ENCODE results near the gene DDX31. TPM values are rescaled to one million over a fixed set of nuclear protein-coding genes. Genes with fewer than 3 reads are reported as not detected.

The DDX31 gene
- total RNA-seq, 2 donors from 2014 or later: 8.6 to 15.6 TPM

GRCh38 chr9:132586830-132587591 is 82.8 kb downstream of the DDX31 start:
- H3K27me3 ChIP-seq: peaks cover 0 to 67% of the 10 kb centered on the region in 2 donors
- H3K4me1 ChIP-seq: peaks cover 7% of the 10 kb centered on the region
- no peak overlapping the region for H3K27ac ChIP-seq
- WGBS, 2 donors: 4% methylated on average over 35 to 73 of the region's 74 CpGs
- intact Hi-C loops (cut with DNase I): no loop called here
- DNase-seq (no peak), ATAC-seq (no peak)
- H3K9me3 ChIP-seq: no peaks in the 10 kb centered on the region
- no peak for TF ChIP-seq POLR2A (IDR thresholded peaks at IDR 0.05)
- no peak for TF ChIP-seq CTCF (IDR thresholded peaks at IDR 0.05)
- no peaks in the 10 kb centered on the region for H3K36me3 ChIP-seq (replicated peaks in 1 of 2; ENCODE audit: insufficient read depth in 1 of 2, low read depth in 2 of 2)
- no peak overlapping the region for H3K4me3 ChIP-seq

DNA sequence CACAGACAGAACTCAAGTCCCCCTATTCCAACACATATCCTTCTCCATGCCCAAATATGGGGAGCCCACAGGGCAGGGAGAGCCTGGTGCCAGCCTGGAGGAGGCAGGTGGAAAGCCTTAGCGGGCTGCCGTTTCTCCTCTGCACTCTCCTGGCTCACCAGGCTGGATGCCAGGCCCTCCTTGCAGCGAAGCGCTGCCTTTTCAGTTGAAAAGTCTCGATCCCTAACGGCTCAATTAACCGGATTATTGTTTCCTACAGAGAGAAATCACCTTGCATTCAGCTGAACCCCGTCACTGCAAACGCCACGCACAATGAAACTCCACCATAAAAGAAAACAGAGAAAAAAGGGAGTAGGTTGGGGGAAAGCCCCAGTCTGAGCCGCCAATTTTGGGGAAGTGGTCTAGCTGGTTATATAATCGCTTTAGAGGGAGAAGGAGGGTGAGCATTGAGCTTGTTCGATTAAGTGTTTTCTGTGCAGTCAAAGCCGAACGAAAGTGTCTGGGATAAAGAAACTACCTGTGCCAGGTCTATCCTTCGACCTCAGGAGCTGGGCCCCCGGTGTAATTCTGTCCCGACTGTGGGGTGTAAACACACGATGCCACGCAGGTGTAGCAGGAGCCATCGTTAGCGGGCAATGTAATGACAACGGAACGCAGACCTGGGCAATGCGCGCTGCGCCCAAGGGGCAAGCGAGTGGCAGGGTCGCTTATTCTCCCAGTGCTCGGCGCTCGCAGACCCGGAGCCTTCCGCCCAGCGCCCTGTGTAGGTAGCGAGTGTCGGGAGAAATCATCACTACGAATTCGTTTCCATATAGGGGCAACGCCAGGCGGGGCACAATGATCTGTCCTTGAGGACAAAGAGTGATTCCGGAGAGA is 83.6 kb downstream of the DDX31 start:
- peaks cover 0 to 68% of the 10 kb centered on the region in 2 donors for H3K27me3 ChIP-seq
- H3K36me3 ChIP-seq (replicated peaks in 1 of 2; ENCODE audit: insufficient read depth in 1 of 2, low read depth in 2 of 2): no peaks in the 10 kb centered on the region
- H3K9me3 ChIP-seq: no peaks in the 10 kb centered on the region
- ATAC-seq (no peak), DNase-seq (no peak)
- intact Hi-C loops (cut with DNase I): no loop called here
- H3K4me1 ChIP-seq: peaks cover 12% of the 10 kb centered on the region
- no peak overlapping the region for H3K27ac ChIP-seq
- TF ChIP-seq POLR2A (IDR thresholded peaks at IDR 0.05) (no peak), CTCF (IDR thresholded peaks at IDR 0.05) (no peak)
- H3K4me3 ChIP-seq: no peak overlapping the region
- 6 to 12% methylated on average over 35 to 42 of the region's 42 CpGs for WGBS, 2 donors

GRCh38 chr9:132584601-132585560 is 84.9 kb downstream of the DDX31 start:
- peaks cover 5% of the 10 kb centered on the region for H3K4me1 ChIP-seq
- DNase-seq (no peak), ATAC-seq (no peak)
- H3K36me3 ChIP-seq (replicated peaks in 1 of 2; ENCODE audit: insufficient read depth in 1 of 2, low read depth in 2 of 2): no peaks in the 10 kb centered on the region
- intact Hi-C loops (cut with DNase I): no loop called here
- H3K4me3 ChIP-seq: no peak overlapping the region
- peaks cover 0 to 73% of the 10 kb centered on the region in 2 donors for H3K27me3 ChIP-seq
- 10 to 15% methylated on average over 29 to 30 of the region's 30 CpGs for WGBS, 2 donors
- H3K9me3 ChIP-seq: no peaks in the 10 kb centered on the region
- no peak for TF ChIP-seq POLR2A (IDR thresholded peaks at IDR 0.05)
- TF ChIP-seq CTCF (IDR thresholded peaks at IDR 0.05): no peak
- H3K27ac ChIP-seq: no peak overlapping the region

- no peaks in the 10 kb centered on the region for H3K9me3 ChIP-seq
- no peak overlapping the region for H3K4me3 ChIP-seq
- WGBS, 2 donors: 4 to 8% methylated on average over 8 of the region's 8 CpGs
- DNase-seq: no peak
- intact Hi-C loops (cut with DNase I): no loop called here
- ATAC-seq: no peak
- peaks cover 5% of the 10 kb centered on the region for H3K4me1 ChIP-seq
- no peak for TF ChIP-seq POLR2A (IDR thresholded peaks at IDR 0.05)
- TF ChIP-seq CTCF (IDR thresholded peaks at IDR 0.05): no peak
- peaks cover 0 to 73% of the 10 kb centered on the region in 2 donors for H3K27me3 ChIP-seq
- H3K27ac ChIP-seq: no peak overlapping the region
- no peaks in the 10 kb centered on the region for H3K36me3 ChIP-seq (replicated peaks in 1 of 2; ENCODE audit: insufficient read depth in 1 of 2, low read depth in 2 of 2)
These were observed 86.0 kb downstream of the DDX31 start for GRCh38 chr9:132583584-132584304.

Measured in body of pancreas (tissue), 4 donors.